Amniotic stem cell (primary cell): ENCODE measurements around the gene PPP1R3E.

Experiments
- DNase-seq: peaks from one replicate; lab custom pipeline; 2025; lab: John Stamatoyannopoulos, UW

PPP1R3E gene

DNA sequence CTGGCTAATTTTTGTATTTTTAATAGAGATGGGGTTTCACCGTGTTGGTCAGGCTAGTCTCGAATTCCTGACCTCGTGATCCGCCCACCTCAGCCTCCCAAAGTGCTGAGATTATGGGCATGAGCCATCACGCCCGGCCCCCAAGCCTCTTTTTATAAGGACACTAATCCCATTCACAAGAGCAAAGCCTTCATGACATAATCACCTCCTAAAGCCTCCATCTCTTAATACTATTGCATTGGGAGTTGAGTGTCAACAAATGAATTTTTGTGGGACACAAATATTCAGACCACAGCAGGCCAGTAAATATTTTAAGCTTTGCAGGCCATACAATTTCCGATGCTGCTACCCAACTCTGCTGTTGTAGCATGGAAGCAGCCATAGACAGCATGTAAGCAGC lies 54.1 kb downstream of the PPP1R3E start:
- no peak for DNase-seq
